ENCODE measurements around the gene MRPL43.
A peak's percentile ranks its signal among the peaks of the same experiment; 100 is the strongest.

The MRPL43 gene

GRCh38 chr10:100985336-100985735, 2.0 kb downstream of the MRPL43 start:
- TF ChIP-seq ZFX (IDR thresholded peaks at IDR 0.05; ENCODE audit: borderline replicate concordance) (no peak), CTCF (IDR thresholded peaks at IDR 0.05) (no peak)
- H3K27ac ChIP-seq = peak overlapping the region; percentile 92; the same call in 1 of the 2 replicates

DNA sequence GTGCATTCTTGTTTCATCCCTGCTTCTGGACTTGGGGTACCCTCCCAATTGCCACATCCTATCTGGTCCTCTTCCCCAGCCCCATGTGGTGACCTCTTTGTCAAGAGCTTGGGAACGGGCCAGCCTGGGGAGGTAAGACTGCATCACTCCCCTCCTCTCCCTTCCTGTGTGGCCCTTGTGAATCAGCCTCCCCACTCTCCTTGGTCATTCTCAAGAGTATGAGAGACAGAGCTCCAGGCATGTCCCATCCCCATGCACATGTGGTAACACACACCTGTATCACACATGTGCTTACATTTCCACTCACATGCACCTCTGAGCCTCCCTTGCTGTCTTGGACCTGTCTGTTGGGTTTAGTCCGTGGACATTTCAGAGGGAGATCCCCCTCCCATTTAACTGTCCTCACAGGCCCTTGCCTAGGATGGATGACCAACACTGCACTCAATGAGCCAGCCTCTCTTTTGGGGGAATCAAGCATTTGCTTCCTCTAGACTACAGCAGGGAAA, 2.6 kb downstream of the MRPL43 start:
- H3K27ac ChIP-seq = no peak overlapping the region
- TF ChIP-seq CTCF (IDR thresholded peaks at IDR 0.05) (no peak), ZFX (IDR thresholded peaks at IDR 0.05; ENCODE audit: borderline replicate concordance) (no peak)

GRCh38 chr10:100983868-100984671, 3.2 kb downstream of the MRPL43 start:
- TF ChIP-seq ZFX (IDR thresholded peaks at IDR 0.05; ENCODE audit: borderline replicate concordance) (no peak), CTCF (IDR thresholded peaks at IDR 0.05) (no peak)
- no peak overlapping the region for H3K27ac ChIP-seq

DNA sequence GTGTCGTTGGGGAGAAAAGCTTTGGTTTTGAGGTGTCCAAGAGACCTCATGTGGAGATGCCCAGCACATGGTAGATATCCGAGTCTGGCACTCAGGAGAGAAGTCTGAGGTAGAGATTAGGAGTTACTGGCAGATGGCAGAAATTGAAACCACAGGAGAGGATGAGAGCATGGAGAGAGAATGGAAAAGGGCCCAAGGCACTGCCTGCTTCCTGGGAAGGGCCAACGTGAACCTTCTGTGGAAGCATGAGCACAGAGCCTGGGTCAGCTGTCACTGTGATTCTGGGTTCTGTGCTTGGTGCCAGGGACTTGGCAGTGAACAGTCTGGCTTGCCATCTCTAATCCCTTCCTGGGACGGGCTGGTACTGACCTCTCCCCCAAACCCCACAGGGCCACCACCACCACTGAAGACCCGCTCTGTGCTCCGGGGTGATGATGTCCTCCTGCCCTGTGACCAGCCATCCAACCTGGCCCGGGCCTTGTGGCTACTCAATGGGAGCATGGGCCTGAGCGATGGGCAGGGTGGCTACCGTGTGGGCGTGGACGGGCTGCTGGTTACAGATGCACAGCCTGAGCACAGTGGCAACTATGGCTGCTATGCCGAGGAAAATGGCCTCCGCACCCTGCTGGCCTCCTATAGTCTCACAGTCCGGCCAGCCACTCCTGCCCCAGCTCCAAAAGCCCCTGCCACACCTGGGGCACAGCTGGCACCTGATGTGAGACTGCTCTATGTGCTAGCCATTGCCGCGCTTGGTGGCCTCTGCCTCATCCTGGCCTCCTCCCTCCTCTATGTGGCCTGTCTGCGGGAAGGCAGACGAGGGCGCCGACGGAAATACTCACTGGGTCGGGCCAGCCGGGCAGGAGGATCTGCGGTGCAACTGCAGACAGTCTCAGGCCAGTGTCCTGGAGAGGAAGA, 4.1 kb downstream of the MRPL43 start:
- no peak for TF ChIP-seq ZFX (IDR thresholded peaks at IDR 0.05; ENCODE audit: borderline replicate concordance)
- no peak for TF ChIP-seq CTCF (IDR thresholded peaks at IDR 0.05)
- H3K27ac ChIP-seq = no peak overlapping the region

GRCh38 chr10:100981178-100981772, 6.0 kb downstream of the MRPL43 start:
- no peak overlapping the region for H3K27ac ChIP-seq
- TF ChIP-seq CTCF (IDR thresholded peaks at IDR 0.05) (no peak), ZFX (IDR thresholded peaks at IDR 0.05; ENCODE audit: borderline replicate concordance) (no peak)

DNA sequence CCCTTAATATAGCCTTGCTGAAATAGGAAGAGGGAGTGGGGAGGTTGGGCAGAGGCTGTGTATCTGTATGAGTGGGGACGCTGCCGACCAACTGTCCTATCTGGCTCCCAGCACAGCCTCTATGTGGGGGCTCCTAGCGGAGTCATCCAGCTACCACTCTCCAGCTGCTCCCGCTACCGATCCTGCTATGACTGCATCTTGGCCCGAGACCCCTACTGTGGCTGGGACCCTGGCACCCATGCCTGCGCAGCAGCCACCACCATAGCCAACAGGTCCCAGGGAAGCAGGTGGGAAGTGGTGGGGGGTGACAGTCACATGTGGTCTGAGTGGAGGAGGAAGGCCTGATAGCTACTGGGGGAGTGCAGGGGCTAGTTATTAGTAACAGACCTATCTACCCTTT, 6.6 kb downstream of the MRPL43 start:
- no peak for TF ChIP-seq CTCF (IDR thresholded peaks at IDR 0.05)
- TF ChIP-seq ZFX (IDR thresholded peaks at IDR 0.05; ENCODE audit: borderline replicate concordance) = no peak
- H3K27ac ChIP-seq = no peak overlapping the region
